SK-N-SH (cell line): ENCODE data around the gene MRAP. TPM values are rescaled to one million over a fixed set of nuclear protein-coding genes. Genes with fewer than 3 reads are reported as not detected.
"Not testable (repeated sequence)": the region's sequence is repeated elsewhere in the genome, so short reads cannot be mapped to it uniquely, and the experiment has no call there.

Experiments
- CTCF ChIA-PET: fragments of 300-600, 350-600 bp; formaldehyde crosslinking; extraction: SDS; loops from one replicate; lab custom pipeline; 2021; lab: Yijun Ruan, JAX
- POLR2A ChIA-PET: fragments of 350-600 bp; sonication (Branson Sonifier 250); formaldehyde crosslinking; extraction: SDS; loops from one replicate; lab custom pipeline; 2020; ENCODE audit warnings: antibody characterized with exemption, inconsistent platforms; lab: Yijun Ruan, JAX
- DNase-seq: peaks from one replicate; pipeline ENCODE4 v3.0.0; 2012
- H2AFZ ChIP-seq: fragments of 200-600 bp; sonication (generic); 2 replicates; pipeline ENCODE4 v1.8.1; 2016; ENCODE audit warnings: antibody characterized with exemption, mild to moderate bottlenecking, low read depth
- H3F3A ChIP-seq: fragments of 200-600 bp; sonication (generic); replicated peaks from 2 replicates; pipeline ENCODE3; 2016; ENCODE audit warnings: antibody characterized with exemption, mild to moderate bottlenecking; ENCODE audit not compliant: insufficient read depth
- H3K27ac ChIP-seq, 2 experiments: fragments of 200-500 bp in 1 of 2; fragments of 200-600 bp in 1 of 2; sonication (Bioruptor generic) in 1 of 2; sonication (generic), shearing (Covaris generic) in 1 of 2; 2 replicates each; pipeline versions ENCODE4 v1.5.1 to v1.6.1; 2014 to 2016; ENCODE audit warnings: low read depth in 2 of 2, inconsistent platforms in 1 of 2, low read length in 1 of 2, mild to moderate bottlenecking in 1 of 2, mixed read lengths in 1 of 2
- H3K27me3 ChIP-seq: fragments of 200-600 bp; sonication (generic), shearing (Covaris generic); 2 replicates; pipeline ENCODE4 v1.6.1; 2016; ENCODE audit warnings: mixed run types; ENCODE audit not compliant: insufficient read depth
- H3K36me3 ChIP-seq, 2 experiments: fragments of 200-500 bp in 1 of 2; fragments of 200-600 bp in 1 of 2; sonication (Bioruptor generic) in 1 of 2; sonication (generic) in 1 of 2; replicated peaks in 1 of 2; 2 replicates each; pipeline versions ENCODE3 to v1.5.1; 2014 to 2016; ENCODE audit warnings: low read length in 1 of 2, mild to moderate bottlenecking in 1 of 2; ENCODE audit not compliant: insufficient read depth in 2 of 2, control insufficient read depth in 1 of 2
- H3K4me1 ChIP-seq, 2 experiments: fragments of 200-500 bp in 1 of 2; fragments of 200-600 bp in 1 of 2; sonication (Bioruptor generic) in 1 of 2; sonication (generic), shearing (Covaris generic) in 1 of 2; 2 replicates each; pipeline versions ENCODE4 v1.5.1 to v1.6.1; 2014 to 2016; ENCODE audit warnings: low read depth in 1 of 2, low read length in 1 of 2, mixed run types in 1 of 2; ENCODE audit not compliant: insufficient read depth in 2 of 2, control insufficient read depth in 1 of 2
- H3K4me2 ChIP-seq: fragments of 200-600 bp; sonication (generic), shearing (Covaris generic); 2 replicates; pipeline ENCODE4 v1.6.1; 2017; ENCODE audit warnings: mixed run types
- H3K4me3 ChIP-seq, 2 experiments: fragments of 200-500 bp in 1 of 2; fragments of 200-600 bp in 1 of 2; sonication (Bioruptor generic) in 1 of 2; sonication (generic), shearing (Covaris generic) in 1 of 2; 2 replicates each; pipeline versions ENCODE4 v1.5.1 to v1.8.1; 2014 to 2016; ENCODE audit warnings: low read depth in 2 of 2, inconsistent platforms in 1 of 2, low read length in 1 of 2, mild to moderate bottlenecking in 1 of 2, mixed read lengths in 1 of 2, moderate library complexity in 1 of 2
- H3K79me2 ChIP-seq: fragments of 200-600 bp; sonication (generic); 2 replicates; pipeline ENCODE4 v1.8.1; 2017; ENCODE audit warnings: mild to moderate bottlenecking; ENCODE audit not compliant: insufficient read depth
- H3K9ac ChIP-seq: fragments of 200-600 bp; sonication (generic); 2 replicates; pipeline ENCODE4 v1.6.1; 2017; ENCODE audit warnings: mixed run types
- H3K9me2 ChIP-seq: fragments of 200-600 bp; sonication (generic); 2 replicates; pipeline ENCODE4 v1.6.1; 2017; ENCODE audit warnings: mixed run types
- H3K9me3 ChIP-seq: fragments of 200-600 bp; sonication (generic); 2 replicates; pipeline ENCODE4 v1.6.1; 2017; ENCODE audit warnings: mixed run types, mild to moderate bottlenecking, moderate library complexity
- H4K20me1 ChIP-seq: fragments of 200-600 bp; sonication (generic); 2 replicates; pipeline ENCODE4 v1.6.1; 2017; ENCODE audit warnings: mild to moderate bottlenecking, mixed run types; ENCODE audit not compliant: insufficient read depth
- ELF1 ChIP-seq: IDR thresholded peaks from 2 replicates; pipeline ENCODE4 v1.4.0; 2012
- EP300 ChIP-seq, 2 experiments: IDR thresholded peaks; 2 replicates each; pipeline versions ENCODE4 v1.4.0 to v1.6.1; 2012; ENCODE audit warnings: borderline replicate concordance in 1 of 2, low read depth in 1 of 2, low read length in 1 of 2
- FOXJ3 ChIP-seq: sonication (generic); formaldehyde crosslinking; IDR thresholded peaks from 2 replicates; pipeline ENCODE4 v1.5.1; 2020; ENCODE audit warnings: mild to moderate bottlenecking, missing genetic modification reagents
- GABPA ChIP-seq: IDR thresholded peaks from 2 replicates; pipeline ENCODE4 v1.4.0; 2012; ENCODE audit warnings: low read depth, mild to moderate bottlenecking
- GATA2 ChIP-seq: sonication (generic); formaldehyde crosslinking; IDR thresholded peaks from 2 replicates; pipeline ENCODE4 v1.5.0; 2020; ENCODE audit warnings: mild to moderate bottlenecking, missing genetic modification reagents
- JUND ChIP-seq: IDR thresholded peaks from 2 replicates; pipeline ENCODE4 v1.4.0; 2012
- NFIC ChIP-seq: IDR thresholded peaks from 2 replicates; pipeline ENCODE4 v1.4.0; 2012; ENCODE audit warnings: borderline replicate concordance
- RAD21 ChIP-seq: IDR thresholded peaks from 2 replicates; pipeline ENCODE4 v1.6.1; 2012; ENCODE audit warnings: mild to moderate bottlenecking, low read length
- RFX5 ChIP-seq: IDR thresholded peaks from 2 replicates; pipeline ENCODE4 v1.6.1; 2012; ENCODE audit warnings: mild to moderate bottlenecking, improper control_type of control experiment, low read length
- RXRA ChIP-seq: IDR thresholded peaks from 2 replicates; pipeline ENCODE4 v1.4.0; 2012; ENCODE audit warnings: low read depth, mild to moderate bottlenecking, borderline replicate concordance
- SIN3A ChIP-seq: IDR thresholded peaks from 2 replicates; pipeline ENCODE4 v1.6.1; 2012; ENCODE audit warnings: low read depth, mild to moderate bottlenecking, low read length, moderate library complexity, borderline replicate concordance
- SMC3 ChIP-seq: IDR thresholded peaks from 2 replicates; pipeline ENCODE4 v1.6.1; 2012; ENCODE audit warnings: low read depth, low read length, improper control_type of control experiment
- TAF1 ChIP-seq: IDR thresholded peaks from 2 replicates; pipeline ENCODE4 v1.6.1; 2012; ENCODE audit warnings: low read depth, mild to moderate bottlenecking, low read length, moderate library complexity, borderline replicate concordance
- TEAD4 ChIP-seq: IDR thresholded peaks from 2 replicates; pipeline ENCODE4 v1.4.0; 2012; ENCODE audit warnings: mild to moderate bottlenecking, borderline replicate concordance; ENCODE audit not compliant: insufficient read depth
- YY1 ChIP-seq: IDR thresholded peaks from 2 replicates; pipeline ENCODE4 v1.4.0; 2012; ENCODE audit warnings: low read depth, mild to moderate bottlenecking
- WGBS: methylation state at CpG from one replicate; pipeline ENCODE4 v1.1.6; 2017; ENCODE audit warnings: low lambda C conversion rate; 5-methylcytosine and 5-hydroxymethylcytosine counted together
- polyA plus RNA-seq, 3 experiments: library from polyadenylated mRNA; depleted of rRNA; stranded (reverse); fragments of >200 nt; gene quantifications; 2 replicates each; pipeline ENCODE4 v1.2.3, GENCODE V29; 2012
- TF ChIP-seq, protein P1 (sequence below): fragments of 150-350 bp; IDR thresholded peaks from 2 replicates; pipeline ENCODE4 v1.6.1; 2017; ENCODE audit warnings: antibody characterized with exemption, low read length, low read depth, borderline replicate concordance
- TF ChIP-seq, protein P2 (sequence below): IDR thresholded peaks from 2 replicates; pipeline ENCODE4; 2012
- TF ChIP-seq, protein P3 (sequence below): IDR thresholded peaks from 2 replicates; pipeline ENCODE4 v1.4.0; 2012; ENCODE audit warnings: low read depth
- TF ChIP-seq, protein P4 (sequence below): fragments of 200-600 bp; sonication (generic); IDR thresholded peaks from 2 replicates; pipeline ENCODE4 v1.6.1; 2017; ENCODE audit warnings: antibody characterized with exemption, mild to moderate bottlenecking, moderate library complexity

MRAP gene
- polyA plus RNA-seq, 1 of the 3 experiments (the other 2 are of a cell fraction): not detected

DNA sequence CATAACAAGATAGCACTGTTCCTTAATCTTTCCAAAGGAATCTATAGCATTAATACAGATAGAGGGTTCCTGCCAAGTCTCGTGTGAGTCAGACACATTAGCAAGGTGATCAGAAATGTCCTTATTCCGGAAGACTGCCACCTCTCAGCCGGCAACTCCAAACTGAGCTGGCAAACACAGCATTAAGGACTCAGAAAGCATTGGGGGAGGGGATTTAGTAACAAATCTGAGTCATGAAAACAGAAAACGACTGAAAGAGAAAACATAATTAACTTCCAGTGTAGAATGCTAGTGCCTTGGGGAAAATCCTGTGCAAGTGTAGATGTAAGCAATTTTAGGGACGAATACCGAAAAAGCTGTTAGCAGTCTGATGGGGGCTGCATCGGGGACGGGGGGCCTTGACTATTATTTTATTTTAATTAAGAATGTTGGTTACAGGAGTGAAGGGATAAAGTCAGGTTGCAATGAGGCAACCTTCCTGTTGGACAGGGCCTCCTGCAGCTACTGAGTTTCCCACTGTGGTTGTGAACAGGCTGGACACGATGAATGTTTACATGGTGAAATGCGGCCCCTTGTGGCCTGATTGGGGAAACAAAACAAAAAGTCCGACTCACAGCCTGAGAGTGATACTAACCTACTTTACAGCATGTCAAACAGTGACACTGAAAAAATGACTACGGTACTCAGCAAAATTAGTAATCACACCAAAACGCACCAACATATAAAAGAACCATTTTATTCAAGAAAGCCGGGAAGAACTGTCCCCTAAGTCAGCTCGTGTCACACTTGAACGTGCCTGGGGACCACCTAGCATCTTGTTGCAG is 40.5 kb upstream of the MRAP start (continued):
- TF ChIP-seq, protein P1, sequence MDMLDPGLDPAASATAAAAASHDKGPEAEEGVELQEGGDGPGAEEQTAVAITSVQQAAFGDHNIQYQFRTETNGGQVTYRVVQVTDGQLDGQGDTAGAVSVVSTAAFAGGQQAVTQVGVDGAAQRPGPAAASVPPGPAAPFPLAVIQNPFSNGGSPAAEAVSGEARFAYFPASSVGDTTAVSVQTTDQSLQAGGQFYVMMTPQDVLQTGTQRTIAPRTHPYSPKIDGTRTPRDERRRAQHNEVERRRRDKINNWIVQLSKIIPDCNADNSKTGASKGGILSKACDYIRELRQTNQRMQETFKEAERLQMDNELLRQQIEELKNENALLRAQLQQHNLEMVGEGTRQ: no peak
- no peak for TF ChIP-seq GATA2
- TF ChIP-seq FOXJ3 (CRISPR knock-in tag): no peak
- TF ChIP-seq EP300 (IDR thresholded peaks at IDR 0.05; ENCODE audit: borderline replicate concordance in 1 of 2, low read depth in 1 of 2, low read length in 1 of 2): 0 out of 4 replicates have a peak, but pooled peaks of 1 of the 2 experiments have one; percentile 11
- peak; percentile 98 for TF ChIP-seq RAD21
- TF ChIP-seq SIN3A: no peak
- TF ChIP-seq TAF1: no peak
- TF ChIP-seq, protein P2, sequence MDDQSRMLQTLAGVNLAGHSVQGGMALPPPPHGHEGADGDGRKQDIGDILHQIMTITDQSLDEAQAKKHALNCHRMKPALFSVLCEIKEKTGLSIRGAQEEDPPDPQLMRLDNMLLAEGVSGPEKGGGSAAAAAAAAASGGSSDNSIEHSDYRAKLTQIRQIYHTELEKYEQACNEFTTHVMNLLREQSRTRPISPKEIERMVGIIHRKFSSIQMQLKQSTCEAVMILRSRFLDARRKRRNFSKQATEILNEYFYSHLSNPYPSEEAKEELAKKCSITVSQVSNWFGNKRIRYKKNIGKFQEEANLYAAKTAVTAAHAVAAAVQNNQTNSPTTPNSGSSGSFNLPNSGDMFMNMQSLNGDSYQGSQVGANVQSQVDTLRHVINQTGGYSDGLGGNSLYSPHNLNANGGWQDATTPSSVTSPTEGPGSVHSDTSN: no peak
- no peak for TF ChIP-seq GABPA
- no peak for TF ChIP-seq RFX5
- TF ChIP-seq SMC3: peak; percentile 94
- TF ChIP-seq RXRA: no peak

DNA sequence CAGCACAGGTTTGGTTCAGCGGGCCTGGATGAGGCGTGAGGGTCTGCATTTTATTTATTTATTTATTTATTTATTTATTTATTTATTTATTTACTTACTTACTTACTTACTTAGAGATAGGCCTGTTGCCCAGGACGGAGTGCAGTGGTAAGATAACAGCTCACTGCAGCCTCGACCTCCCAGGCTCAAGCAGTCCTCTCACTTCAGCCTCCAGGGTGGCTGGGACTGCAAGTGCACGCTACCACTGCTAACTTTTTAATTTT is 39.9 kb upstream of the MRAP start:
- H3K9me3 ChIP-seq, POLR2A ChIA-PET, H3K79me2 ChIP-seq, H3K4me2 ChIP-seq, H3K27me3 ChIP-seq, DNase-seq, H3K27ac ChIP-seq, H3K9me2 ChIP-seq, H3K9ac ChIP-seq, H3K4me3 ChIP-seq, H4K20me1 ChIP-seq, H3K36me3 ChIP-seq, H2AFZ ChIP-seq: not testable (repeated sequence)
- Histone ChIP-seq H3F3A (peaks cover 23% of the 10 kb centered on the region), H3K4me1 (peaks cover 6 to 23% of the 10 kb centered on the region in 2 experiments)
- CTCF ChIA-PET: interaction anchor here (0.7 to 4.9 kb wide), 40 partner anchors 9 to 507 kb away, joined by 3 to 92 read pairs (median 6); partner anchors contain the start of genes HUNK and MIS18A
- WGBS: 81% methylated on average over 5 of the region's 5 CpGs

DNA sequence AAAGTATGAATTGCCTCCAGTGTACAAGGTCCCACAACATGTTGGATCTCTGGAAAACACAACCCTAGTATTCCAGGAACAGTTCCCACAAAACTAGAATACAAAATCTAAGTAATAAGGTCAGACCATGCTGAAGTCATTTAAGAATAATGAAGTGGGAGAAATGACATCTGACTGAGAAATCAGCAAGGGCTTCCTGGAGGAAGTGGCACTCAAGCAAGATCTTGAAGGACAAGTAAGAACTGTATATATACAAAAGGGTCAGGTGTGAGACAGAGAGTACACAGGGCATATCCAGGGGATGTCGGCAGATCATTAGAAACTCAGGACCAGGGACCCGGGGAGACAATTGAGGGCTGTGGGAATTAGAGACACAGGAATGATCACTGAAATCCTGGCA is 38.5 kb upstream of the MRAP start:
- Histone ChIP-seq H3K9me2 (no peaks in the 10 kb centered on the region), H3K36me3 (no peaks in the 10 kb centered on the region), H3K79me2 (no peaks in the 10 kb centered on the region), H3K27me3 (no peaks in the 10 kb centered on the region), H2AFZ (no peak overlapping the region), H3F3A (peaks cover 23% of the 10 kb centered on the region), H3K4me1 (peaks cover 6 to 23% of the 10 kb centered on the region in 2 experiments), H3K9me3 (no peaks in the 10 kb centered on the region), H3K4me2 (no peak overlapping the region), H3K27ac (no peak overlapping the region), H3K9ac (no peak overlapping the region), H3K4me3 (no peak overlapping the region), H4K20me1 (no peaks in the 10 kb centered on the region)
- 96% methylated on average over 2 of the region's 2 CpGs for WGBS
- ChIA-PET CTCF (interaction anchor here (4.3 to 4.9 kb wide), 3 partner anchors 386 to 473 kb away, joined by 46 to 92 read pairs (median 75); partner anchors contain the start of gene HUNK), POLR2A (no interaction called here)
- no peak for DNase-seq
- TF ChIP-seq, protein P3, sequence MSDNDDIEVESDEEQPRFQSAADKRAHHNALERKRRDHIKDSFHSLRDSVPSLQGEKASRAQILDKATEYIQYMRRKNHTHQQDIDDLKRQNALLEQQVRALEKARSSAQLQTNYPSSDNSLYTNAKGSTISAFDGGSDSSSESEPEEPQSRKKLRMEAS: no peak
- TF ChIP-seq YY1 (no peak), NFIC (no peak), JUND (no peak), ELF1 (no peak), TEAD4 (no peak)
- TF ChIP-seq, protein P4, sequence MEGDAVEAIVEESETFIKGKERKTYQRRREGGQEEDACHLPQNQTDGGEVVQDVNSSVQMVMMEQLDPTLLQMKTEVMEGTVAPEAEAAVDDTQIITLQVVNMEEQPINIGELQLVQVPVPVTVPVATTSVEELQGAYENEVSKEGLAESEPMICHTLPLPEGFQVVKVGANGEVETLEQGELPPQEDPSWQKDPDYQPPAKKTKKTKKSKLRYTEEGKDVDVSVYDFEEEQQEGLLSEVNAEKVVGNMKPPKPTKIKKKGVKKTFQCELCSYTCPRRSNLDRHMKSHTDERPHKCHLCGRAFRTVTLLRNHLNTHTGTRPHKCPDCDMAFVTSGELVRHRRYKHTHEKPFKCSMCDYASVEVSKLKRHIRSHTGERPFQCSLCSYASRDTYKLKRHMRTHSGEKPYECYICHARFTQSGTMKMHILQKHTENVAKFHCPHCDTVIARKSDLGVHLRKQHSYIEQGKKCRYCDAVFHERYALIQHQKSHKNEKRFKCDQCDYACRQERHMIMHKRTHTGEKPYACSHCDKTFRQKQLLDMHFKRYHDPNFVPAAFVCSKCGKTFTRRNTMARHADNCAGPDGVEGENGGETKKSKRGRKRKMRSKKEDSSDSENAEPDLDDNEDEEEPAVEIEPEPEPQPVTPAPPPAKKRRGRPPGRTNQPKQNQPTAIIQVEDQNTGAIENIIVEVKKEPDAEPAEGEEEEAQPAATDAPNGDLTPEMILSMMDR: no peak
- TF ChIP-seq, protein P1: no peak
